ENCODE data around the gene TEX2.
A peak's percentile ranks its signal among the peaks of the same experiment; 100 is the strongest.

TEX2 gene

GRCh38 chr17:64176556-64176955 is 86.5 kb downstream of the TEX2 start:
- peak overlapping the region; percentile 50 for H3K27ac ChIP-seq
- no peak overlapping the region for H2AFZ ChIP-seq
- TF ChIP-seq CTCF (IDR thresholded peaks at IDR 0.05) = no peak
- no peak overlapping the region for H3K9ac ChIP-seq
- peaks cover 14% of the 10 kb centered on the region for H3K79me2 ChIP-seq
- H3K4me3 ChIP-seq (ENCODE audit: low read depth, low read length) = no peak overlapping the region
- H3K4me1 ChIP-seq = peaks cover 17% of the 10 kb centered on the region
- H3K4me2 ChIP-seq (ENCODE audit: low read length) = no peak overlapping the region
- H3K27me3 ChIP-seq (ENCODE audit: control insufficient read depth, insufficient read depth, low read length) = no peaks in the 10 kb centered on the region
- H3K36me3 ChIP-seq (ENCODE audit: control insufficient read depth, insufficient read depth, low read length) = no peaks in the 10 kb centered on the region
- no peaks in the 10 kb centered on the region for H3K9me3 ChIP-seq (ENCODE audit: control insufficient read depth, low read length)

GRCh38 chr17:64174686-64175456 is 88.2 kb downstream of the TEX2 start:
- Histone ChIP-seq H3K4me1 (peaks cover 17% of the 10 kb centered on the region), H2AFZ (no peak overlapping the region), H3K27me3 (ENCODE audit: control insufficient read depth, insufficient read depth, low read length) (no peaks in the 10 kb centered on the region), H3K9ac (no peak overlapping the region), H3K4me3 (ENCODE audit: low read depth, low read length) (no peak overlapping the region), H3K36me3 (ENCODE audit: control insufficient read depth, insufficient read depth, low read length) (no peaks in the 10 kb centered on the region), H3K79me2 (peaks cover 18% of the 10 kb centered on the region), H3K9me3 (ENCODE audit: control insufficient read depth, low read length) (no peaks in the 10 kb centered on the region), H3K4me2 (ENCODE audit: low read length) (no peak overlapping the region), H3K27ac (no peak overlapping the region)
- TF ChIP-seq CTCF (IDR thresholded peaks at IDR 0.05) = no peak

GRCh38 chr17:64173646-64174045 is 89.4 kb downstream of the TEX2 start:
- H2AFZ ChIP-seq = no peak overlapping the region
- H3K4me3 ChIP-seq (ENCODE audit: low read depth, low read length) = no peak overlapping the region
- H3K9ac ChIP-seq = no peak overlapping the region
- no peak for TF ChIP-seq CTCF (IDR thresholded peaks at IDR 0.05)
- peaks cover 13% of the 10 kb centered on the region for H3K79me2 ChIP-seq
- no peaks in the 10 kb centered on the region for H3K27me3 ChIP-seq (ENCODE audit: control insufficient read depth, insufficient read depth, low read length)
- peaks cover 17% of the 10 kb centered on the region for H3K4me1 ChIP-seq
- H3K4me2 ChIP-seq (ENCODE audit: low read length) = no peak overlapping the region
- H3K9me3 ChIP-seq (ENCODE audit: control insufficient read depth, low read length) = no peaks in the 10 kb centered on the region
- H3K36me3 ChIP-seq (ENCODE audit: control insufficient read depth, insufficient read depth, low read length) = no peaks in the 10 kb centered on the region
- no peak overlapping the region for H3K27ac ChIP-seq

- Histone ChIP-seq H3K9ac (no peak overlapping the region), H3K27me3 (ENCODE audit: control insufficient read depth, insufficient read depth, low read length) (no peaks in the 10 kb centered on the region), H3K36me3 (ENCODE audit: control insufficient read depth, insufficient read depth, low read length) (no peaks in the 10 kb centered on the region), H3K4me3 (ENCODE audit: low read depth, low read length) (no peak overlapping the region), H3K27ac (no peak overlapping the region), H3K79me2 (peaks cover 13% of the 10 kb centered on the region), H3K9me3 (ENCODE audit: control insufficient read depth, low read length) (no peaks in the 10 kb centered on the region), H3K4me1 (peaks cover 11% of the 10 kb centered on the region), H3K4me2 (ENCODE audit: low read length) (no peak overlapping the region), H2AFZ (no peak overlapping the region)
- no peak for TF ChIP-seq CTCF (IDR thresholded peaks at IDR 0.05)
Measured at GRCh38 chr17:64172510-64172909, 90.5 kb downstream of the TEX2 start.

GRCh38 chr17:64171041-64171440 is 92.0 kb downstream of the TEX2 start:
- no peak overlapping the region for H2AFZ ChIP-seq
- H3K4me1 ChIP-seq = peaks cover 2% of the 10 kb centered on the region
- no peaks in the 10 kb centered on the region for H3K36me3 ChIP-seq (ENCODE audit: control insufficient read depth, insufficient read depth, low read length)
- no peaks in the 10 kb centered on the region for H3K27me3 ChIP-seq (ENCODE audit: control insufficient read depth, insufficient read depth, low read length)
- no peak overlapping the region for H3K27ac ChIP-seq
- TF ChIP-seq CTCF (IDR thresholded peaks at IDR 0.05) = no peak
- no peak overlapping the region for H3K9ac ChIP-seq
- no peak overlapping the region for H3K4me2 ChIP-seq (ENCODE audit: low read length)
- H3K4me3 ChIP-seq (ENCODE audit: low read depth, low read length) = no peak overlapping the region
- peaks cover 13% of the 10 kb centered on the region for H3K79me2 ChIP-seq
- H3K9me3 ChIP-seq (ENCODE audit: control insufficient read depth, low read length) = no peaks in the 10 kb centered on the region
